Smooth muscle cell (in vitro differentiated cells): ENCODE data around the gene SLC5A6. TPM values are rescaled to one million over a fixed set of nuclear protein-coding genes. Genes with fewer than 3 reads are reported as not detected.

Source experiments
- DNase-seq: peaks from one replicate; lab custom pipeline; 2025; ENCODE audit not compliant: unreplicated experiment; lab: John Stamatoyannopoulos, UW
- H2AFZ ChIP-seq: fragments of 200-600 bp; sonication (generic); 2 replicates; pipeline ENCODE4 v1.6.0; 2016; ENCODE audit warnings: antibody characterized with exemption, low read depth, mild to moderate bottlenecking
- H3F3A ChIP-seq: fragments of 200-600 bp; sonication (generic); 2 replicates; pipeline ENCODE4 v1.6.0; 2017; ENCODE audit warnings: antibody characterized with exemption, low read depth
- H3K27ac ChIP-seq: fragments of 200-600 bp; sonication (generic); 2 replicates; pipeline ENCODE4 v1.5.1; 2016; ENCODE audit warnings: low read depth, mild to moderate bottlenecking
- H3K27me3 ChIP-seq: fragments of 200-600 bp; sonication (generic); 2 replicates; pipeline ENCODE4 v1.6.1; 2016; ENCODE audit warnings: low read depth, mild to moderate bottlenecking
- H3K36me3 ChIP-seq: fragments of 200-600 bp; sonication (generic); 2 replicates; pipeline ENCODE4 v1.5.1; 2016; ENCODE audit warnings: low read depth
- H3K4me1 ChIP-seq: fragments of 200-600 bp; sonication (generic); 2 replicates; pipeline ENCODE4 v1.5.1; 2016; ENCODE audit warnings: low read depth
- H3K4me2 ChIP-seq: fragments of 200-600 bp; sonication (generic); 2 replicates; pipeline ENCODE4 v1.6.0; 2016; ENCODE audit warnings: mild to moderate bottlenecking
- H3K4me3 ChIP-seq: fragments of 200-600 bp; sonication (generic); 2 replicates; pipeline ENCODE4 v1.5.1; 2016; ENCODE audit warnings: mild to moderate bottlenecking
- H3K79me2 ChIP-seq: fragments of 200-600 bp; sonication (generic); 2 replicates; pipeline ENCODE4 v1.6.0; 2016; ENCODE audit warnings: low read depth, mild to moderate bottlenecking
- H3K9ac ChIP-seq: fragments of 200-600 bp; sonication (generic); 2 replicates; pipeline ENCODE4 v1.6.0; 2016; ENCODE audit warnings: low read depth
- H3K9me3 ChIP-seq: fragments of 200-600 bp; sonication (generic); replicated peaks from 2 replicates; pipeline ENCODE4 v1.5.1; 2016; ENCODE audit warnings: low read depth
- H4K20me1 ChIP-seq: fragments of 200-600 bp; sonication (generic); 2 replicates; pipeline ENCODE4 v1.6.0; 2016; ENCODE audit warnings: low read depth
- CTCF ChIP-seq: fragments of 200-600 bp; sonication (generic); IDR thresholded peaks from 2 replicates; pipeline ENCODE4 v1.5.1; 2017; ENCODE audit warnings: borderline replicate concordance, mild to moderate bottlenecking, antibody characterized with exemption; ENCODE audit not compliant: insufficient read depth, poor library complexity, severe bottlenecking
- WGBS: methylation state at CpG from one replicate; pipeline ENCODE4 v1.1.7; 2016; ENCODE audit warnings: low lambda C conversion rate; 5-methylcytosine and 5-hydroxymethylcytosine counted together
- polyA plus RNA-seq: library from polyadenylated mRNA; unstranded; fragments of >200 nt; fragmentation: Nextera tagmentation; extraction: Ambion mirVana; gene quantifications from 2 replicates; pipeline ENCODE4 v1.2.1, GENCODE V29; 2016
- total RNA-seq: library from RNA; depleted of rRNA; stranded (reverse); fragments of >200 nt; gene quantifications from 2 replicates; pipeline ENCODE4 v1.2.3, GENCODE V29; 2014

Gene SLC5A6
- total and polyA plus RNA-seq, 2 experiments from 2014 or later: 25.7 to 32.3 TPM

DNA sequence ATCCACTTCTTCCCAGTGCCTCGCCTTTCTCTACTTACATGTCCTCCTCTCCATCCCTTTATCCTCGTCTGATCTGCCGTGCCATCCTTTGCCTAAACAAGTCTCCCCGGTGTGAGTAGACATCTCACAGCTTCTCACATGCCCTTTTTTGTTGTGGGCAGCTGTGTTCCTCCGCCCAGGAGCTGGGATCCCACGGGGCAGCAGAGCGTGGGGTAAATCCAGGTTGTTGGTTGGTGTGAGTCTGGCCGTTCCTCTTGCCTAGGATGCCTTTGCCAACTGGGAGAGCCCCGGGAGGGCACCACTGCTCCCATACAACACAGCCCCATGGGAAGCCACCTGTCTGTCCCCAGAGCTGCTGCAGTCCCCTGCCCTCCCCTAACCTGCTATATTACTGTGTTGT, 28.3 kb upstream of the SLC5A6 start:
- H3K79me2 ChIP-seq: no peaks in the 10 kb centered on the region
- peaks cover 5% of the 10 kb centered on the region for H3K36me3 ChIP-seq
- WGBS: 95% methylated on average over 9 of the region's 9 CpGs
- no peak overlapping the region for H3K27ac ChIP-seq
- H4K20me1 ChIP-seq: no peaks in the 10 kb centered on the region
- no peak overlapping the region for H3K4me2 ChIP-seq
- no peaks in the 10 kb centered on the region for H3K27me3 ChIP-seq
- no peak overlapping the region for H2AFZ ChIP-seq
- no peak overlapping the region for H3K4me3 ChIP-seq
- H3F3A ChIP-seq: no peaks in the 10 kb centered on the region
- TF ChIP-seq CTCF: no peak
- no peak overlapping the region for H3K9ac ChIP-seq
- DNase-seq: no peak
- H3K4me1 ChIP-seq: no peaks in the 10 kb centered on the region
- H3K9me3 ChIP-seq: no peaks in the 10 kb centered on the region

- H3K27ac ChIP-seq: no peak overlapping the region
- no peaks in the 10 kb centered on the region for H3F3A ChIP-seq
- H3K36me3 ChIP-seq: peaks cover under 1% of the 10 kb centered on the region
- H3K4me1 ChIP-seq: no peaks in the 10 kb centered on the region
- no peaks in the 10 kb centered on the region for H4K20me1 ChIP-seq
- 96% methylated on average over 8 of the region's 8 CpGs for WGBS
- no peak for TF ChIP-seq CTCF
- H2AFZ ChIP-seq: no peak overlapping the region
- no peaks in the 10 kb centered on the region for H3K27me3 ChIP-seq
- no peak overlapping the region for H3K4me3 ChIP-seq
- H3K9ac ChIP-seq: no peak overlapping the region
- no peak overlapping the region for H3K4me2 ChIP-seq
- DNase-seq: no peak
- H3K9me3 ChIP-seq: no peaks in the 10 kb centered on the region
- H3K79me2 ChIP-seq: no peaks in the 10 kb centered on the region
Measured at GRCh38 chr2:27238976-27239375, 26.9 kb upstream of the SLC5A6 start.

DNA sequence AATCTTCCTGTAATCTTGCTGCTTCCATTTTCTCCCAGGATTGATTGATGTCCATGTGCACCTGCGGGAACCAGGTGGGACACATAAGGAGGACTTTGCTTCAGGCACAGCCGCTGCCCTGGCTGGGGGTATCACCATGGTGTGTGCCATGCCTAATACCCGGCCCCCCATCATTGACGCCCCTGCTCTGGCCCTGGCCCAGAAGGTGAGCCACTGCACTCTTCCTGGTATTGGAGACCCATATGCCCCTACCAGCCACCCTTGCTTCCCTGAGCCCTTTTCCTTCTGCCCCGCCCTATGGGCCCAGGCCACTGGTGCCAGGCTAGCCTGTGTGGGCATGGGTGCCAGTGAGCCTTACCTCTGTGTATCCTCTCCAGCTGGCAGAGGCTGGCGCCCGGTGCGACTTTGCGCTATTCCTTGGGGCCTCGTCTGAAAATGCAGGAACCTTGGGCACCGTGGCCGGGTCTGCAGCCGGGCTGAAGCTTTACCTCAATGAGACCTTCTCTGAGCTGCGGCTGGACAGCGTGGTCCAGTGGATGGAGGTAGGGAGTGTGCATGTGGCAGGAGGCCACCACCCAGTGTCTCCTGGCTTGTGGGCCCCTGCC, 25.4 kb upstream of the SLC5A6 start:
- H3K4me3 ChIP-seq: no peak overlapping the region
- H4K20me1 ChIP-seq: no peaks in the 10 kb centered on the region
- DNase-seq: no peak
- no peak overlapping the region for H3K9ac ChIP-seq
- H3K27me3 ChIP-seq: no peaks in the 10 kb centered on the region
- no peaks in the 10 kb centered on the region for H3K9me3 ChIP-seq
- no peak overlapping the region for H3K27ac ChIP-seq
- H3F3A ChIP-seq: no peaks in the 10 kb centered on the region
- H3K79me2 ChIP-seq: no peaks in the 10 kb centered on the region
- no peaks in the 10 kb centered on the region for H3K4me1 ChIP-seq
- TF ChIP-seq CTCF: no peak
- WGBS: over 99% methylated on average over 15 of the region's 15 CpGs
- H3K36me3 ChIP-seq: peaks cover 1% of the 10 kb centered on the region
- no peak overlapping the region for H3K4me2 ChIP-seq
- no peak overlapping the region for H2AFZ ChIP-seq

DNA sequence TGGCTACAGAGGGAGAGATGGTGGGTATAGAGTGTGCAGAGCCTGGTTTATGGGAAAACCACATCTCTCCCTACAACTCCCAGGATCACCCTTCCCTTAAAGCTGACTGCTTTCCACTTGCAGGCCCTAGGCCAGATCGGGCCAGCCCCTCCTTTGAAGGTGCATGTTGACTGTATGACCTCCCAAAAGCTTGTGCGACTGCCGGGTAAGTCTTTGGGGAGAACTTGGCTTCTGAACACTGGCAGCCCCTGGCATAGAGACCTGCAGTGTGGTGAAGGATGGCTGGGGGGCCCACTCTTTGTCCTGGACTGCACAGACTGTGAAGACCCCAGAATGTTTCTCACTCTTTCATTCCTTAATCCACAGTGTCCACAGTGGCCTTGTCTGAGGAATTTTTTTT, 24.6 kb upstream of the SLC5A6 start:
- H3F3A ChIP-seq: no peaks in the 10 kb centered on the region
- H3K9ac ChIP-seq: no peak overlapping the region
- no peak overlapping the region for H3K4me3 ChIP-seq
- peaks cover 4% of the 10 kb centered on the region for H3K36me3 ChIP-seq
- H3K4me2 ChIP-seq: no peak overlapping the region
- 98% methylated on average over 3 of the region's 3 CpGs for WGBS
- H3K4me1 ChIP-seq: no peaks in the 10 kb centered on the region
- H3K27me3 ChIP-seq: no peaks in the 10 kb centered on the region
- H4K20me1 ChIP-seq: no peaks in the 10 kb centered on the region
- H2AFZ ChIP-seq: no peak overlapping the region
- H3K27ac ChIP-seq: no peak overlapping the region
- no peaks in the 10 kb centered on the region for H3K79me2 ChIP-seq
- TF ChIP-seq CTCF: no peak
- no peak for DNase-seq
- no peaks in the 10 kb centered on the region for H3K9me3 ChIP-seq
